ENCODE data around the gene COX17. TPM values are rescaled to one million over a fixed set of nuclear protein-coding genes. Genes with fewer than 3 reads are reported as not detected.
A peak's percentile ranks its signal among the peaks of the same experiment; 100 is the strongest.

COX17 gene
- total RNA-seq, 1 donor from 2014 or later = 70.0 TPM

- H3K9me3 Mint-ChIP-seq = peaks cover 4% of the 10 kb centered on the region
- H3K27ac Mint-ChIP-seq = no peak overlapping the region
- H3K36me3 Mint-ChIP-seq (ENCODE audit: low read depth) = peaks cover 3% of the 10 kb centered on the region
Observed at GRCh38 chr3:119645813-119646212, 31.4 kb downstream of the COX17 start.

GRCh38 chr3:119644481-119644880, 32.7 kb downstream of the COX17 start:
- intact Hi-C loops (cut with micrococcal nuclease) = no loop called here
- H3K27ac Mint-ChIP-seq = no peak overlapping the region
- no peak for DNase-seq
- H3K27me3 Mint-ChIP-seq = no peaks in the 10 kb centered on the region
- H3K9me3 Mint-ChIP-seq = peaks cover 9% of the 10 kb centered on the region
- no peak overlapping the region for H3K4me3 Mint-ChIP-seq
- peaks cover 19% of the 10 kb centered on the region for H3K4me1 Mint-ChIP-seq
- H3K36me3 Mint-ChIP-seq (ENCODE audit: low read depth) = peaks cover 9% of the 10 kb centered on the region

More at GRCh38 chr3:119645813-119646212, 31.4 kb downstream of the COX17 start:
- Mint-ChIP-seq H3K27me3 (no peaks in the 10 kb centered on the region), H3K4me3 (no peak overlapping the region), H3K4me1 (peaks cover 13% of the 10 kb centered on the region)
- intact Hi-C loops (cut with micrococcal nuclease) = no loop called here
- DNase-seq = no peak

GRCh38 chr3:119643528-119643927, 33.7 kb downstream of the COX17 start:
- Mint-ChIP-seq H3K27ac (no peak overlapping the region), H3K4me1 (peaks cover 29% of the 10 kb centered on the region), H3K4me3 (no peak overlapping the region), H3K36me3 (ENCODE audit: low read depth) (peaks cover 13% of the 10 kb centered on the region), H3K9me3 (peaks cover 11% of the 10 kb centered on the region), H3K27me3 (no peaks in the 10 kb centered on the region)
- no peak for DNase-seq
- intact Hi-C loops (cut with micrococcal nuclease) = loop anchor here (2.0 kb wide), 1 partner anchor 321 kb away; no protein-coding TSS in a partner anchor

GRCh38 chr3:119642746-119643473, 34.3 kb downstream of the COX17 start:
- Mint-ChIP-seq H3K27me3 (no peaks in the 10 kb centered on the region), H3K27ac (peak overlapping the region; percentile 14), H3K4me3 (no peak overlapping the region), H3K9me3 (peaks cover 11% of the 10 kb centered on the region), H3K36me3 (ENCODE audit: low read depth) (peaks cover 13% of the 10 kb centered on the region), H3K4me1 (peaks cover 34% of the 10 kb centered on the region)
- intact Hi-C loops (cut with micrococcal nuclease) = loop anchor here (2.0 kb wide), 1 partner anchor 320 kb away; no protein-coding TSS in a partner anchor
- DNase-seq = no peak

GRCh38 chr3:119641416-119641815, 35.8 kb downstream of the COX17 start:
- Mint-ChIP-seq H3K36me3 (ENCODE audit: low read depth) (peaks cover 15% of the 10 kb centered on the region), H3K9me3 (peaks cover 19% of the 10 kb centered on the region), H3K4me3 (no peak overlapping the region), H3K4me1 (peaks cover 44% of the 10 kb centered on the region), H3K27me3 (no peaks in the 10 kb centered on the region), H3K27ac (no peak overlapping the region)
- no peak for DNase-seq
- intact Hi-C loops (cut with micrococcal nuclease) = no loop called here

GRCh38 chr3:119639494-119640350, 37.5 kb downstream of the COX17 start:
- no peaks in the 10 kb centered on the region for H3K27me3 Mint-ChIP-seq
- peak; percentile 64 for DNase-seq
- peaks cover 44% of the 10 kb centered on the region for H3K4me1 Mint-ChIP-seq
- peaks cover 15% of the 10 kb centered on the region for H3K36me3 Mint-ChIP-seq (ENCODE audit: low read depth)
- intact Hi-C loops (cut with micrococcal nuclease) = loop anchor here (1.0 to 5.0 kb wide), 9 partner anchors 11 to 402 kb away; partner anchors contain the start of genes ARHGAP31, TIMMDC1 and TMEM39A
- H3K27ac Mint-ChIP-seq = peak overlapping the region; percentile 95
- H3K4me3 Mint-ChIP-seq = no peak overlapping the region
- H3K9me3 Mint-ChIP-seq = peaks cover 19% of the 10 kb centered on the region

GRCh38 chr3:119637679-119638477, 39.3 kb downstream of the COX17 start:
- peak overlapping the region; percentile 95 for H3K27ac Mint-ChIP-seq
- H3K36me3 Mint-ChIP-seq (ENCODE audit: low read depth) = peaks cover 15% of the 10 kb centered on the region
- peak; percentile 68 for DNase-seq
- H3K4me1 Mint-ChIP-seq = peaks cover 36% of the 10 kb centered on the region
- H3K9me3 Mint-ChIP-seq = peaks cover 19% of the 10 kb centered on the region
- intact Hi-C loops (cut with micrococcal nuclease) = loop anchor here (1.0 to 5.0 kb wide), 6 partner anchors 33 to 401 kb away; partner anchors contain the start of genes COX17 and TIMMDC1
- peak overlapping the region; percentile 75 for H3K4me3 Mint-ChIP-seq
- H3K27me3 Mint-ChIP-seq = no peaks in the 10 kb centered on the region

- intact Hi-C loops (cut with micrococcal nuclease) = loop anchor here (5.0 kb wide), 2 partner anchors 55 to 400 kb away; no protein-coding TSS in a partner anchor
- peaks cover 31% of the 10 kb centered on the region for H3K4me1 Mint-ChIP-seq
- H3K27me3 Mint-ChIP-seq = no peaks in the 10 kb centered on the region
- peaks cover 15% of the 10 kb centered on the region for H3K36me3 Mint-ChIP-seq (ENCODE audit: low read depth)
- H3K9me3 Mint-ChIP-seq = peaks cover 19% of the 10 kb centered on the region
- no peak overlapping the region for H3K27ac Mint-ChIP-seq
- no peak overlapping the region for H3K4me3 Mint-ChIP-seq
- no peak for DNase-seq
Observed at GRCh38 chr3:119636891-119637611, 40.2 kb downstream of the COX17 start.

- H3K36me3 Mint-ChIP-seq (ENCODE audit: low read depth) = peaks cover 12% of the 10 kb centered on the region
- peaks cover 31% of the 10 kb centered on the region for H3K4me1 Mint-ChIP-seq
- no peak overlapping the region for H3K4me3 Mint-ChIP-seq
- H3K27me3 Mint-ChIP-seq = no peaks in the 10 kb centered on the region
- DNase-seq = no peak
- no peak overlapping the region for H3K27ac Mint-ChIP-seq
- intact Hi-C loops (cut with micrococcal nuclease) = loop anchor here (5.0 kb wide), 2 partner anchors 54 to 399 kb away; no protein-coding TSS in a partner anchor
- H3K9me3 Mint-ChIP-seq = peaks cover 17% of the 10 kb centered on the region
Observed at GRCh38 chr3:119636249-119636648, 41.0 kb downstream of the COX17 start.

- DNase-seq = no peak
- Mint-ChIP-seq H3K4me1 (peaks cover 34% of the 10 kb centered on the region), H3K4me3 (no peak overlapping the region), H3K27ac (no peak overlapping the region), H3K36me3 (ENCODE audit: low read depth) (peaks cover 11% of the 10 kb centered on the region), H3K9me3 (peaks cover 14% of the 10 kb centered on the region), H3K27me3 (no peaks in the 10 kb centered on the region)
- intact Hi-C loops (cut with micrococcal nuclease) = loop anchor here (5.0 kb wide), 2 partner anchors 53 to 398 kb away; no protein-coding TSS in a partner anchor
Observed at GRCh38 chr3:119635719-119636118, 41.5 kb downstream of the COX17 start.

- no peak for DNase-seq
- peaks cover 7% of the 10 kb centered on the region for H3K9me3 Mint-ChIP-seq
- no peak overlapping the region for H3K27ac Mint-ChIP-seq
- no peak overlapping the region for H3K4me3 Mint-ChIP-seq
- H3K36me3 Mint-ChIP-seq (ENCODE audit: low read depth) = peaks cover 1% of the 10 kb centered on the region
- no peaks in the 10 kb centered on the region for H3K27me3 Mint-ChIP-seq
- intact Hi-C loops (cut with micrococcal nuclease) = no loop called here
- peaks cover 31% of the 10 kb centered on the region for H3K4me1 Mint-ChIP-seq
Observed at GRCh38 chr3:119632829-119633228, 44.4 kb downstream of the COX17 start.

- intact Hi-C loops (cut with micrococcal nuclease) = no loop called here
Observed at GRCh38 chr3:119632216-119632615, 45.0 kb downstream of the COX17 start.

GRCh38 chr3:119631516-119631915, 45.7 kb downstream of the COX17 start:
- no peak for DNase-seq
- Mint-ChIP-seq H3K27ac (no peak overlapping the region), H3K9me3 (no peaks in the 10 kb centered on the region), H3K4me1 (peaks cover 32% of the 10 kb centered on the region), H3K36me3 (ENCODE audit: low read depth) (no peaks in the 10 kb centered on the region), H3K4me3 (no peak overlapping the region), H3K27me3 (no peaks in the 10 kb centered on the region)
- intact Hi-C loops (cut with micrococcal nuclease) = no loop called here

More at GRCh38 chr3:119632216-119632615, 45.0 kb downstream of the COX17 start:
- Mint-ChIP-seq H3K4me3 (no peak overlapping the region), H3K9me3 (peaks cover 3% of the 10 kb centered on the region), H3K36me3 (ENCODE audit: low read depth) (no peaks in the 10 kb centered on the region), H3K27ac (no peak overlapping the region), H3K27me3 (no peaks in the 10 kb centered on the region), H3K4me1 (peaks cover 33% of the 10 kb centered on the region)
- no peak for DNase-seq

All from activated CD4-positive, alpha-beta T cell treated with anti-CD3 and anti-CD28 coated beads, Interleukin-2, amount 10 ng/mL, durations not matched to agents 24 days and 14 days (primary cell).